GM12892 (cell line): ENCODE measurements around the gene SH2D3A.

Source experiments
- POLR2A ChIP-seq: IDR thresholded peaks from 2 replicates; pipeline ENCODE4 v1.6.1; 2011; ENCODE audit warnings: low read depth, low read length, control low read depth
- POLR2AphosphoS5 ChIP-seq: IDR thresholded peaks from 2 replicates; pipeline ENCODE4 v1.6.1; 2011; ENCODE audit warnings: low read depth, low read length, control low read depth
- TAF1 ChIP-seq: IDR thresholded peaks from 2 replicates; pipeline ENCODE4 v1.6.1; 2011; ENCODE audit warnings: low read depth, mild to moderate bottlenecking, control low read depth, low read length, borderline replicate concordance

DNA sequence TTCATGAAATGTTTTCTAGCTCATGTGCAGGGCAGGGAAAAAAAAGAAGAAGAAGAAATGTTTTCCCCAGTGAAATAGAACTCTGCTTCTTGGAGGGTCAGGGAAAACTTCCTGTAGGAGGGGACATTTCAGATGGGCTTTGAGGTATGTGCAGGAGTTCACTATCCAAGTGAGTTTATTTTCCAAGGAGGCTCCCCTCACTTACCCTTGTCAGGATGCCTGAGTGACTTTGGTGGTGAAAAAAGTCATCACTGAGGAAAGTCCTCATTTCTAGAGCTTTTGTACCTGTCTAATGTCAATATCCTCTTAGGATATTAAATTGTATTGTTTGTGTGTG is 46.1 kb downstream of the SH2D3A start:
- TF ChIP-seq POLR2AphosphoS5 = no peak
- no peak for TF ChIP-seq TAF1
- no peak for TF ChIP-seq POLR2A
